Stimulated activated naive CD8-positive, alpha-beta T cell treated with anti-CD3 and anti-CD28 coated beads, Interleukin-15, Interleukin-2, amounts not matched to agents 100 ng/mL and 50 ng/mL, for 24 hours (primary cell): Measurements from ENCODE around the gene TNMD.
"Not testable (repeated sequence)": the region's sequence is repeated elsewhere in the genome, so short reads cannot be mapped to it uniquely, and the experiment has no call there.

ENCODE experiments used
- H3K27ac Mint-ChIP-seq: one replicate; pipeline ENCODE4 v1.8.0; 2021; ENCODE audit warnings: mild to moderate bottlenecking, mixed read lengths
- H3K27me3 Mint-ChIP-seq: one replicate; pipeline ENCODE4 v1.8.0; 2021; ENCODE audit warnings: mixed read lengths
- H3K36me3 Mint-ChIP-seq: one replicate; pipeline ENCODE4 v1.8.0; 2021; ENCODE audit warnings: low read depth, mixed read lengths
- H3K4me1 Mint-ChIP-seq: one replicate; pipeline ENCODE4 v1.8.0; 2021; ENCODE audit warnings: low read depth, mixed read lengths
- H3K4me3 Mint-ChIP-seq: one replicate; pipeline ENCODE4 v1.8.0; 2021; ENCODE audit warnings: mild to moderate bottlenecking, mixed read lengths
- H3K9me3 Mint-ChIP-seq: one replicate; pipeline ENCODE4 v1.8.0; 2021; ENCODE audit warnings: mixed read lengths

The TNMD gene

GRCh38 chrX:100584611-100585010 lies at the start of gene TNMD:
TNMD (plus strand) TSS chrX:100584936; CDS start chrX:100585019, 83 bp downstream.
- Mint-ChIP-seq H3K36me3 (no peaks in the 10 kb centered on the region), H3K27ac (no peak within 1 kb of the TSS), H3K4me1 (no peaks in the 10 kb centered on the region), H3K9me3 (no peaks in the 10 kb centered on the region), H3K27me3 (peaks cover 15% of the 10 kb centered on the region), H3K4me3 (no peak within 1 kb of the TSS)

GRCh38 chrX:100565534-100565933 lies 19.2 kb upstream of the TNMD start:
- not testable (repeated sequence) for H3K27me3 Mint-ChIP-seq, H3K36me3 Mint-ChIP-seq, H3K4me3 Mint-ChIP-seq, H3K27ac Mint-ChIP-seq, H3K9me3 Mint-ChIP-seq, H3K4me1 Mint-ChIP-seq

- H3K4me1 Mint-ChIP-seq, result no peaks in the 10 kb centered on the region
- no peak overlapping the region for H3K27ac Mint-ChIP-seq
- no peak overlapping the region for H3K4me3 Mint-ChIP-seq
- H3K9me3 Mint-ChIP-seq, result no peaks in the 10 kb centered on the region
- H3K36me3 Mint-ChIP-seq, result no peaks in the 10 kb centered on the region
- H3K27me3 Mint-ChIP-seq, result peaks cover 13% of the 10 kb centered on the region
Observed at GRCh38 chrX:100586747-100587146, 2.0 kb downstream of the TNMD start.

GRCh38 chrX:100587861-100588260 lies 3.1 kb downstream of the TNMD start:
- H3K9me3 Mint-ChIP-seq, result no peaks in the 10 kb centered on the region
- no peaks in the 10 kb centered on the region for H3K4me1 Mint-ChIP-seq
- no peak overlapping the region for H3K4me3 Mint-ChIP-seq
- H3K36me3 Mint-ChIP-seq, result no peaks in the 10 kb centered on the region
- H3K27ac Mint-ChIP-seq, result no peak overlapping the region
- peaks cover 11% of the 10 kb centered on the region for H3K27me3 Mint-ChIP-seq

GRCh38 chrX:100591256-100592051 lies 6.7 kb downstream of the TNMD start:
- Mint-ChIP-seq H3K36me3 (no peaks in the 10 kb centered on the region), H3K9me3 (no peaks in the 10 kb centered on the region), H3K4me3 (no peak overlapping the region), H3K27ac (no peak overlapping the region), H3K4me1 (no peaks in the 10 kb centered on the region), H3K27me3 (peaks cover 15% of the 10 kb centered on the region)

GRCh38 chrX:100593126-100593525 lies 8.4 kb downstream of the TNMD start:
- no peak overlapping the region for H3K4me3 Mint-ChIP-seq
- H3K27ac Mint-ChIP-seq, result no peak overlapping the region
- H3K27me3 Mint-ChIP-seq, result peaks cover 15% of the 10 kb centered on the region
- H3K9me3 Mint-ChIP-seq, result no peaks in the 10 kb centered on the region
- H3K36me3 Mint-ChIP-seq, result no peaks in the 10 kb centered on the region
- H3K4me1 Mint-ChIP-seq, result no peaks in the 10 kb centered on the region

GRCh38 chrX:100593581-100593980 lies 8.8 kb downstream of the TNMD start:
- Mint-ChIP-seq H3K4me3 (no peak overlapping the region), H3K36me3 (no peaks in the 10 kb centered on the region), H3K27me3 (peaks cover 15% of the 10 kb centered on the region), H3K9me3 (no peaks in the 10 kb centered on the region), H3K27ac (no peak overlapping the region), H3K4me1 (no peaks in the 10 kb centered on the region)

GRCh38 chrX:100596601-100597000 lies 11.9 kb downstream of the TNMD start:
- H3K27ac Mint-ChIP-seq, result no peak overlapping the region

GRCh38 chrX:100599456-100599855 lies 14.7 kb downstream of the TNMD start:
- H3K4me1 Mint-ChIP-seq, result no peaks in the 10 kb centered on the region
- peaks cover 11% of the 10 kb centered on the region for H3K27me3 Mint-ChIP-seq
- H3K36me3 Mint-ChIP-seq, result no peaks in the 10 kb centered on the region
- H3K27ac Mint-ChIP-seq, result no peak overlapping the region
- no peak overlapping the region for H3K4me3 Mint-ChIP-seq
- no peaks in the 10 kb centered on the region for H3K9me3 Mint-ChIP-seq

More at GRCh38 chrX:100596601-100597000, 11.9 kb downstream of the TNMD start:
- Mint-ChIP-seq H3K27me3 (peaks cover 7% of the 10 kb centered on the region), H3K36me3 (no peaks in the 10 kb centered on the region), H3K9me3 (no peaks in the 10 kb centered on the region), H3K4me1 (no peaks in the 10 kb centered on the region), H3K4me3 (no peak overlapping the region)

- H3K4me3 Mint-ChIP-seq, result no peak overlapping the region
- H3K36me3 Mint-ChIP-seq, result no peaks in the 10 kb centered on the region
- H3K27me3 Mint-ChIP-seq, result peaks cover 11% of the 10 kb centered on the region
- H3K27ac Mint-ChIP-seq, result no peak overlapping the region
- H3K9me3 Mint-ChIP-seq, result no peaks in the 10 kb centered on the region
- no peaks in the 10 kb centered on the region for H3K4me1 Mint-ChIP-seq
Observed at GRCh38 chrX:100600340-100600739, 15.6 kb downstream of the TNMD start.

- no peak overlapping the region for H3K4me3 Mint-ChIP-seq
- H3K27ac Mint-ChIP-seq, result no peak overlapping the region
- H3K27me3 Mint-ChIP-seq, result peaks cover 7% of the 10 kb centered on the region
- H3K36me3 Mint-ChIP-seq, result no peaks in the 10 kb centered on the region
- H3K4me1 Mint-ChIP-seq, result no peaks in the 10 kb centered on the region
- H3K9me3 Mint-ChIP-seq, result no peaks in the 10 kb centered on the region
Observed at GRCh38 chrX:100600758-100601157, 16.0 kb downstream of the TNMD start.

GRCh38 chrX:100606753-100607152 lies 22.0 kb downstream of the TNMD start:
- Mint-ChIP-seq H3K27me3 (peaks cover 11% of the 10 kb centered on the region), H3K36me3 (no peaks in the 10 kb centered on the region), H3K27ac (no peak overlapping the region), H3K4me3 (no peak overlapping the region), H3K9me3 (no peaks in the 10 kb centered on the region), H3K4me1 (peaks cover 8% of the 10 kb centered on the region)

- H3K4me1 Mint-ChIP-seq, result peaks cover 8% of the 10 kb centered on the region
- H3K27ac Mint-ChIP-seq, result no peak overlapping the region
- H3K27me3 Mint-ChIP-seq, result peaks cover 6% of the 10 kb centered on the region
- no peak overlapping the region for H3K4me3 Mint-ChIP-seq
- H3K9me3 Mint-ChIP-seq, result no peaks in the 10 kb centered on the region
- no peaks in the 10 kb centered on the region for H3K36me3 Mint-ChIP-seq
Observed at GRCh38 chrX:100609591-100609990, 24.9 kb downstream of the TNMD start.

GRCh38 chrX:100611951-100612350 lies 27.2 kb downstream of the TNMD start:
- peaks cover under 1% of the 10 kb centered on the region for H3K4me1 Mint-ChIP-seq
- no peaks in the 10 kb centered on the region for H3K9me3 Mint-ChIP-seq
- peaks cover 14% of the 10 kb centered on the region for H3K27me3 Mint-ChIP-seq

GRCh38 chrX:100615005-100615404 lies 30.3 kb downstream of the TNMD start:
- H3K4me3 Mint-ChIP-seq, result no peak overlapping the region
- no peaks in the 10 kb centered on the region for H3K36me3 Mint-ChIP-seq
- H3K9me3 Mint-ChIP-seq, result no peaks in the 10 kb centered on the region
- H3K27ac Mint-ChIP-seq, result no peak overlapping the region
- H3K4me1 Mint-ChIP-seq, result no peaks in the 10 kb centered on the region
- H3K27me3 Mint-ChIP-seq, result peaks cover 19% of the 10 kb centered on the region

More at GRCh38 chrX:100611951-100612350, 27.2 kb downstream of the TNMD start:
- Mint-ChIP-seq H3K36me3 (no peaks in the 10 kb centered on the region), H3K27ac (no peak overlapping the region), H3K4me3 (no peak overlapping the region)

GRCh38 chrX:100623001-100623400 lies 38.3 kb downstream of the TNMD start:
- Mint-ChIP-seq H3K27ac (no peak overlapping the region), H3K36me3 (no peaks in the 10 kb centered on the region), H3K27me3 (no peaks in the 10 kb centered on the region), H3K9me3 (no peaks in the 10 kb centered on the region), H3K4me1 (peaks cover 11% of the 10 kb centered on the region), H3K4me3 (no peak overlapping the region)
